ENCODE results near the gene REXO1. TPM values are rescaled to one million over a fixed set of nuclear protein-coding genes. Genes with fewer than 3 reads are reported as not detected.

REXO1 gene
- total and polyA plus RNA-seq, 9 of the 15 experiments (the other 6 are each of a cell fraction or from before 2014, with no cell fraction given) = 0.04 to 63.3 (median 15.8) TPM

GRCh38 chr19:1767464-1767933, 80.8 kb downstream of the REXO1 start (continued):
- TF ChIP-seq UBTF (IDR thresholded peaks at IDR 0.05; ENCODE audit: borderline replicate concordance in 1 of 2, low read depth in 2 of 2, low read length in 2 of 2) (no peak), MXD1 (CRISPR knock-in tag; IDR thresholded peaks at IDR 0.05; ENCODE audit: borderline replicate concordance, poor library complexity, severe bottlenecking) (no peak), MNT (conservative IDR thresholded peaks at IDR 0.05) (peak; percentile 33 to 51; a peak in 1 of 4 replicates), MEF2A (IDR thresholded peaks at IDR 0.05; ENCODE audit: control insufficient read depth, low read depth, low read length) (no peak), BHLHE40 (IDR thresholded peaks at IDR 0.05; ENCODE audit: low read length) (peak; percentile 63; the same call in 1 of the 2 replicates), EP400 (IDR thresholded peaks at IDR 0.05) (peak; percentile 28), CTCF (IDR thresholded peaks at IDR 0.05 in 2 of 3, conservative IDR thresholded peaks at IDR 0.05 in 1 of 3; ENCODE audit: insufficient read depth in 2 of 3, low read depth in 1 of 3, low read length in 3 of 3) (peak; percentile 90 to 94 (median 93)), JUNB (CRISPR knock-in tag; conservative IDR thresholded peaks at IDR 0.05) (no peak), ARID2 (IDR thresholded peaks at IDR 0.05) (peak; percentile 90), FOXK2 (conservative IDR thresholded peaks at IDR 0.05 in 1 of 2, IDR thresholded peaks at IDR 0.05 in 1 of 2; ENCODE audit: low read depth in 2 of 2) (no peak), CEBPZ (IDR thresholded peaks at IDR 0.05; ENCODE audit: borderline replicate concordance, low read depth, low read length) (no peak), CC2D1A (IDR thresholded peaks at IDR 0.05) (peak; percentile 72), U2AF1 (optimal IDR thresholded peaks at IDR 0.05; ENCODE audit: low read depth, low read length) (no peak), FOXO4 (CRISPR knock-in tag; IDR thresholded peaks at IDR 0.05) (no peak)

Measured in K562 (cell line).